Trophoblast cell (in vitro differentiated cells and primary cell): ENCODE measurements around the gene TRIP10.

ENCODE experiments used
- DNase-seq, 2 donors: peaks; one replicate each; pipeline ENCODE4 v3.0.0-alpha.2; 2016
- H2AFZ ChIP-seq: 2 replicates; pipeline ENCODE4 v1.6.1; 2013; ENCODE audit warnings: low read length, moderate library complexity, mild to moderate bottlenecking; ENCODE audit not compliant: insufficient read depth, poor library complexity
- H2AK5ac ChIP-seq: 2 replicates; pipeline ENCODE4 v1.6.1; 2013; ENCODE audit warnings: mild to moderate bottlenecking, low read length
- H2BK120ac ChIP-seq: 2 replicates; pipeline ENCODE4 v1.6.1; 2013; ENCODE audit warnings: low read length, mild to moderate bottlenecking, moderate library complexity; ENCODE audit not compliant: insufficient read depth, poor library complexity
- H2BK12ac ChIP-seq: 2 replicates; pipeline ENCODE4 v1.6.1; 2013; ENCODE audit warnings: mild to moderate bottlenecking, low read length, moderate library complexity
- H2BK5ac ChIP-seq: 2 replicates; pipeline ENCODE4 v1.6.1; 2013; ENCODE audit warnings: low read length, low read depth, moderate library complexity, mild to moderate bottlenecking; ENCODE audit not compliant: poor library complexity
- H3K14ac ChIP-seq: 2 replicates; pipeline ENCODE4 v1.6.1; 2013; ENCODE audit warnings: mild to moderate bottlenecking, low read length
- H3K18ac ChIP-seq: 2 replicates; pipeline ENCODE4 v1.6.1; 2013; ENCODE audit warnings: mild to moderate bottlenecking, low read length
- H3K23ac ChIP-seq: 2 replicates; pipeline ENCODE4 v1.6.1; 2013; ENCODE audit warnings: low read length
- H3K27ac ChIP-seq: 2 replicates; pipeline ENCODE4 v1.5.1; 2013; ENCODE audit warnings: low read depth, mild to moderate bottlenecking, inconsistent platforms, low read length, moderate library complexity
- H3K27me3 ChIP-seq: 2 replicates; pipeline ENCODE4 v1.6.1; 2013; ENCODE audit warnings: inconsistent platforms, mild to moderate bottlenecking, low read length, moderate library complexity; ENCODE audit not compliant: insufficient read depth
- H3K36me3 ChIP-seq, 2 experiments: 1 replicate in 1 of 2; 2 replicates in 1 of 2; pipeline ENCODE4 v1.6.1; 2013; ENCODE audit warnings: low read length in 2 of 2, mild to moderate bottlenecking in 2 of 2, moderate library complexity in 1 of 2; ENCODE audit not compliant: insufficient read depth in 2 of 2, control insufficient read depth in 1 of 2
- H3K4ac ChIP-seq: 2 replicates; pipeline ENCODE4 v1.6.1; 2013; ENCODE audit warnings: low read depth, mild to moderate bottlenecking, low read length, moderate library complexity
- H3K4me1 ChIP-seq, 2 experiments: 1 replicate in 1 of 2; 2 replicates in 1 of 2; pipeline ENCODE4 v1.6.1; 2013; ENCODE audit warnings: low read length in 2 of 2, mild to moderate bottlenecking in 2 of 2, moderate library complexity in 1 of 2; ENCODE audit not compliant: insufficient read depth in 2 of 2, control insufficient read depth in 1 of 2
- H3K4me2 ChIP-seq: 2 replicates; pipeline ENCODE4 v1.6.1; 2013; ENCODE audit warnings: inconsistent platforms, mild to moderate bottlenecking, low read length, moderate library complexity
- H3K4me3 ChIP-seq: 2 replicates; pipeline ENCODE4 v1.5.1; 2013; ENCODE audit warnings: mild to moderate bottlenecking, low read depth, low read length, inconsistent platforms
- H3K79me1 ChIP-seq: one replicate; pipeline ENCODE4 v1.6.1; 2013; ENCODE audit warnings: low read length
- H3K79me2 ChIP-seq: 2 replicates; pipeline ENCODE4 v1.6.1; 2013; ENCODE audit warnings: low read length, mild to moderate bottlenecking; ENCODE audit not compliant: control insufficient read depth, insufficient read depth, poor library complexity
- H3K9ac ChIP-seq: 2 replicates; pipeline ENCODE4 v1.6.1; 2013; ENCODE audit warnings: mild to moderate bottlenecking, low read length
- H3K9me3 ChIP-seq: 2 replicates; pipeline ENCODE4 v1.6.1; 2013; ENCODE audit warnings: low read depth, mild to moderate bottlenecking, control low read depth, inconsistent platforms, low read length; ENCODE audit not compliant: insufficient read depth
- H4K12ac ChIP-seq: 2 replicates; pipeline ENCODE4 v1.6.1; 2013; ENCODE audit warnings: low read depth, mild to moderate bottlenecking, low read length, moderate library complexity
- H4K8ac ChIP-seq: 2 replicates; pipeline ENCODE4 v1.6.1; 2013; ENCODE audit warnings: low read depth, mild to moderate bottlenecking, low read length, moderate library complexity
- H4K91ac ChIP-seq: one replicate; pipeline ENCODE4 v1.6.1; 2013; ENCODE audit warnings: low read depth, mild to moderate bottlenecking, low read length, moderate library complexity
- WGBS: extraction: QIAGEN DNeasy Blood & Tissue Kit; methylation state at CpG from one replicate; pipeline ENCODE4 v1.1.7; 2013; ENCODE audit warnings: missing lambda C conversion rate; ENCODE audit not compliant: insufficient read length, insufficient coverage; ENCODE audit errors: extremely low coverage; 5-methylcytosine and 5-hydroxymethylcytosine counted together

Gene TRIP10

GRCh38 chr19:6772028-6772865 is 32.8 kb downstream of the TRIP10 start, which contains the start of gene VAV1:
Gene VAV1 (plus strand): TSS chr19:6772708. CDS start chr19:6772808, 100 bp downstream.
- Histone ChIP-seq H3K4me1 (no peaks in the 10 kb centered on the region), H3K18ac (no peak within 1 kb of the TSS), H3K27me3 (no peaks in the 10 kb centered on the region), H3K79me2 (no peaks in the 10 kb centered on the region), H2BK5ac (no peak within 1 kb of the TSS), H3K4me2 (no peak within 1 kb of the TSS), H2AFZ (no peak within 1 kb of the TSS), H3K79me1 (peaks cover 3% of the 10 kb centered on the region), H3K9me3 (no peaks in the 10 kb centered on the region), H3K9ac (no peak within 1 kb of the TSS), H4K12ac (no peak within 1 kb of the TSS), H4K91ac (no peak within 1 kb of the TSS), H4K8ac (no peak within 1 kb of the TSS), H3K14ac (no peak within 1 kb of the TSS), H2BK120ac (no peak within 1 kb of the TSS), H3K4me3 (no peak within 1 kb of the TSS), H2BK12ac (no peak within 1 kb of the TSS), H3K27ac (no peak within 1 kb of the TSS), H2AK5ac (no peak within 1 kb of the TSS), H3K4ac (no peak within 1 kb of the TSS), H3K36me3 (no peaks in the 10 kb centered on the region), H3K23ac (no peak within 1 kb of the TSS)
- WGBS = no CpG with 5 or more reads among the region's 25 CpGs
- peak in 1 of 2 donors; percentile 30 for DNase-seq

GRCh38 chr19:6772866-6773322 is 33.4 kb downstream of the TRIP10 start:
- H2BK12ac ChIP-seq = no peak overlapping the region
- no peak overlapping the region for H2AK5ac ChIP-seq
- H3K36me3 ChIP-seq = no peaks in the 10 kb centered on the region
- no peak overlapping the region for H2BK5ac ChIP-seq
- no peak overlapping the region for H3K4me3 ChIP-seq
- no peak overlapping the region for H3K23ac ChIP-seq
- H2AFZ ChIP-seq = no peak overlapping the region
- H4K8ac ChIP-seq = no peak overlapping the region
- no peak overlapping the region for H3K4me2 ChIP-seq
- DNase-seq = no peak
- no peaks in the 10 kb centered on the region for H3K79me2 ChIP-seq
- H3K18ac ChIP-seq = no peak overlapping the region
- H4K12ac ChIP-seq = no peak overlapping the region
- H4K91ac ChIP-seq = no peak overlapping the region
- H3K9me3 ChIP-seq = peaks cover 2% of the 10 kb centered on the region
- H3K4me1 ChIP-seq = no peaks in the 10 kb centered on the region
- no peak overlapping the region for H2BK120ac ChIP-seq
- no peak overlapping the region for H3K14ac ChIP-seq
- peaks cover under 1% of the 10 kb centered on the region for H3K79me1 ChIP-seq
- WGBS = no CpG with 5 or more reads among the region's 14 CpGs
- H3K9ac ChIP-seq = no peak overlapping the region
- no peaks in the 10 kb centered on the region for H3K27me3 ChIP-seq
- no peak overlapping the region for H3K27ac ChIP-seq
- H3K4ac ChIP-seq = no peak overlapping the region

GRCh38 chr19:6773323-6773931 is 33.9 kb downstream of the TRIP10 start:
- Histone ChIP-seq H4K12ac (no peak overlapping the region), H3K14ac (no peak overlapping the region), H3K79me1 (no peaks in the 10 kb centered on the region), H3K18ac (no peak overlapping the region), H3K27ac (no peak overlapping the region), H3K36me3 (no peaks in the 10 kb centered on the region), H3K79me2 (no peaks in the 10 kb centered on the region), H3K4me2 (no peak overlapping the region), H3K4me1 (no peaks in the 10 kb centered on the region), H3K27me3 (no peaks in the 10 kb centered on the region), H2AK5ac (no peak overlapping the region), H2AFZ (no peak overlapping the region), H2BK120ac (no peak overlapping the region), H4K91ac (no peak overlapping the region), H3K4me3 (no peak overlapping the region), H2BK12ac (no peak overlapping the region), H3K4ac (no peak overlapping the region), H3K9me3 (peaks cover 2% of the 10 kb centered on the region), H3K9ac (no peak overlapping the region), H2BK5ac (no peak overlapping the region), H3K23ac (no peak overlapping the region), H4K8ac (no peak overlapping the region)
- no CpG with 5 or more reads among the region's 8 CpGs for WGBS
- DNase-seq = no peak

- Histone ChIP-seq H3K79me1 (no peaks in the 10 kb centered on the region), H3K4me1 (no peaks in the 10 kb centered on the region), H4K8ac (no peak overlapping the region), H4K91ac (no peak overlapping the region), H2BK12ac (no peak overlapping the region), H2AK5ac (no peak overlapping the region), H3K4ac (no peak overlapping the region), H3K9ac (no peak overlapping the region), H3K23ac (no peak overlapping the region), H2BK120ac (no peak overlapping the region), H3K14ac (no peak overlapping the region), H3K18ac (no peak overlapping the region), H3K9me3 (peaks cover 2% of the 10 kb centered on the region), H3K36me3 (no peaks in the 10 kb centered on the region), H2AFZ (no peak overlapping the region), H3K27ac (no peak overlapping the region), H4K12ac (no peak overlapping the region), H3K79me2 (no peaks in the 10 kb centered on the region), H2BK5ac (no peak overlapping the region), H3K27me3 (no peaks in the 10 kb centered on the region), H3K4me2 (no peak overlapping the region), H3K4me3 (no peak overlapping the region)
- DNase-seq = no peak
- no CpG with 5 or more reads among the region's 11 CpGs for WGBS
These were observed 35.6 kb downstream of the TRIP10 start for GRCh38 chr19:6774821-6775707.
